Lung (tissue), 12 donors: ENCODE data around the gene LRP3. TPM values are rescaled to one million over a fixed set of nuclear protein-coding genes. Genes with fewer than 3 reads are reported as not detected.

Experiments used
- ATAC-seq: fragments of 200-7000 bp; cut with Tn5 transposase; one replicate; pipeline ENCODE4 v1.9.1; 2020; ENCODE audit warnings: moderate number of reproducible peaks; ENCODE audit not compliant: insufficient read depth, low FRiP score
- DNase-seq, 3 donors: peaks; one replicate each; pipeline ENCODE4 v3.0.0-alpha.2; 2013 to 2017
- H3K27ac ChIP-seq, 2 donors: one replicate each; pipeline ENCODE4 v1.5.1; 2013; ENCODE audit warnings: mild to moderate bottlenecking in 2 of 2, moderate library complexity in 2 of 2, control low read depth in 1 of 2, inconsistent platforms in 1 of 2, low read depth in 1 of 2, low read length in 1 of 2
- H3K27me3 ChIP-seq, 3 donors: one replicate each; pipeline ENCODE4 v1.5.1; 2013; ENCODE audit warnings: low read length in 2 of 3; ENCODE audit not compliant: control insufficient read depth in 3 of 3, insufficient read depth in 3 of 3
- H3K36me3 ChIP-seq, 4 donors: one replicate each; pipeline ENCODE4 v1.5.1; 2013; ENCODE audit warnings: low read length in 4 of 4, mild to moderate bottlenecking in 1 of 4, moderate library complexity in 1 of 4; ENCODE audit not compliant: control insufficient read depth in 4 of 4, insufficient read depth in 4 of 4
- H3K4me1 ChIP-seq, 5 donors: one replicate each; pipeline ENCODE4 v1.5.1; 2013; ENCODE audit warnings: low read length in 5 of 5, mild to moderate bottlenecking in 2 of 5, moderate library complexity in 1 of 5; ENCODE audit not compliant: control insufficient read depth in 5 of 5, insufficient read depth in 5 of 5
- H3K4me3 ChIP-seq: one replicate; pipeline ENCODE4 v1.5.1; 2013; ENCODE audit warnings: mild to moderate bottlenecking, control low read depth, moderate library complexity
- H3K9ac ChIP-seq, 2 donors: one replicate each; pipeline ENCODE4 v1.5.1; 2013; ENCODE audit warnings: low read length in 2 of 2, control low read depth in 1 of 2; ENCODE audit not compliant: insufficient read depth in 1 of 2
- H3K9me3 ChIP-seq, 4 donors: one replicate each; pipeline ENCODE4 v1.5.1; 2013; ENCODE audit warnings: low read length in 3 of 4, mild to moderate bottlenecking in 1 of 4, moderate library complexity in 1 of 4; ENCODE audit not compliant: control insufficient read depth in 4 of 4, insufficient read depth in 3 of 4
- CTCF ChIP-seq: IDR thresholded peaks from 2 replicates; pipeline ENCODE4 v1.5.1; 2012; ENCODE audit warnings: mild to moderate bottlenecking; ENCODE audit errors: control extremely low read depth, extremely low read depth
- WGBS, 2 donors: extraction: QIAGEN DNeasy Blood & Tissue Kit; methylation state at CpG; one replicate each; pipeline ENCODE4 v1.1.7; 2013; 5-methylcytosine and 5-hydroxymethylcytosine counted together
- polyA plus RNA-seq, 2 donors: library from polyadenylated mRNA; stranded (reverse); fragments of 200-250 nt; gene quantifications; one replicate each; pipeline ENCODE4 v1.2.1, GENCODE V29; 2013
- total RNA-seq, 2 donors: library from RNA; depleted of rRNA in 1 of 2; stranded (reverse); fragments of >200 nt in 1 of 2; gene quantifications; one replicate each; pipeline ENCODE4 v1.2.1, GENCODE V29; 2014 to 2021
- donor health status: control.
- donor health status: control.
- donor health status: Bipolar disorder and iron deficiency.
- donor health status: healthy.
- donor health status: DM: yes; HTN: yes; CAD: no.

The LRP3 gene
- total and polyA plus RNA-seq, 4 donors: 10.6 to 18.2 (median 14.6) TPM

GRCh38 chr19:33197591-33198000, 3.5 kb downstream of the LRP3 start:
- H3K4me1 ChIP-seq: peaks cover 0 to 10% (median 6%) of the 10 kb centered on the region in 5 donors
- H3K9me3 ChIP-seq: no peaks in the 10 kb centered on the region
- ATAC-seq (no peak), DNase-seq (no peak)
- 90 to 98% methylated on average over 11 of the region's 11 CpGs for WGBS, 2 donors
- H3K27ac ChIP-seq: no peak overlapping the region
- H3K36me3 ChIP-seq: peaks cover 0 to 15% (median 5%) of the 10 kb centered on the region in 4 donors
- TF ChIP-seq CTCF: no peak
- no peak overlapping the region for H3K9ac ChIP-seq
- no peaks in the 10 kb centered on the region for H3K27me3 ChIP-seq
- no peak overlapping the region for H3K4me3 ChIP-seq

GRCh38 chr19:33198169-33198568, 4.0 kb downstream of the LRP3 start:
- H3K4me3 ChIP-seq: no peak overlapping the region
- no peak for DNase-seq
- 88 to 92% methylated on average over 7 of the region's 7 CpGs for WGBS, 2 donors

GRCh38 chr19:33199441-33200265, 5.5 kb downstream of the LRP3 start:
- Histone ChIP-seq H3K36me3 (peaks cover 0 to 27% (median 11%) of the 10 kb centered on the region in 4 donors), H3K4me1 (peaks cover 0 to 10% (median 6%) of the 10 kb centered on the region in 5 donors), H3K9me3 (no peaks in the 10 kb centered on the region), H3K9ac (no peak overlapping the region), H3K27ac (no peak overlapping the region), H3K4me3 (no peak overlapping the region), H3K27me3 (no peaks in the 10 kb centered on the region)
- no peak for DNase-seq
- no peak for ATAC-seq
- no peak for TF ChIP-seq CTCF
- 51 to 67% methylated on average over 7 to 8 of the region's 8 CpGs for WGBS, 2 donors

More at GRCh38 chr19:33198169-33198568, 4.0 kb downstream of the LRP3 start:
- peaks cover 0 to 18% (median 9%) of the 10 kb centered on the region in 4 donors for H3K36me3 ChIP-seq
- H3K27ac ChIP-seq: no peak overlapping the region
- ATAC-seq: no peak
- no peaks in the 10 kb centered on the region for H3K27me3 ChIP-seq
- peaks cover 0 to 10% (median 6%) of the 10 kb centered on the region in 5 donors for H3K4me1 ChIP-seq
- H3K9ac ChIP-seq: no peak overlapping the region
- no peaks in the 10 kb centered on the region for H3K9me3 ChIP-seq
- no peak for TF ChIP-seq CTCF
